Measurements from ENCODE around the gene OSBPL10. TPM values are rescaled to one million over a fixed set of nuclear protein-coding genes. Genes with fewer than 3 reads are reported as not detected.
A peak's percentile ranks its signal among the peaks of the same experiment; 100 is the strongest.

Gene OSBPL10
- total RNA-seq, 1 donor from 2014 or later, result 8.4 TPM

DNA sequence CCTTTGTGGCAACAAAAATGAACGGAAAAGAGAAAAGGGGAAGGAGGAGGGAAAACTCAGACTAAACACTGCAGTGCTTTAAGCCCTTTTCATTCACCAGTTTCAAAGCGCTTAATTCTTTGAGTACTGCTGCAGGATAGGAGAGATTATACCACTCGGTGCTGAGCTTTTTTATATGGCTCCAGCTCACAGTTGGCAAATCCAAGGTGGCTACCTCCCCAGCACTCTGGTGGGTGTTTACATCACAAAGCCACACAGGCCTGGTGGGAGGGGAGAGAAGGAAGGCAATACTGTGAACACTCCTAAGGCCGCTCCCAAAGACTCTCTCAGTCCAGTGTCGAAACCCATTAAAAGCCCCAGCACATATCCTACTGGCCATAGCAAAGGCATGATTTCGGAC lies 256.9 kb downstream of the OSBPL10 start:
- H3K9me3 Mint-ChIP-seq, result no peaks in the 10 kb centered on the region
- Histone ChIP-seq H3K79me2 (ENCODE audit: low read depth) (no peaks in the 10 kb centered on the region), H3K27me3 (no peaks in the 10 kb centered on the region), H3K4me2 (peak overlapping the region; percentile 66), H4K20me1 (ENCODE audit: low read depth) (no peaks in the 10 kb centered on the region), H2AFZ (replicated peaks) (peak overlapping the region; percentile 69), H3K9me3 (ENCODE audit: low read depth) (no peaks in the 10 kb centered on the region), H3K4me3 (no peak overlapping the region), H3K9ac (no peak overlapping the region), H3K4me1 (peaks cover 15% of the 10 kb centered on the region), H3K27ac (peak overlapping the region; percentile 28), H3K36me3 (no peaks in the 10 kb centered on the region), H3F3A (ENCODE audit: low read depth) (peaks cover 16% of the 10 kb centered on the region)
- H3K4me1 Mint-ChIP-seq, result peaks cover 13% of the 10 kb centered on the region
- peaks cover 2% of the 10 kb centered on the region for H3K27me3 Mint-ChIP-seq (ENCODE audit: insufficient read depth, low read depth)
- H3K27ac Mint-ChIP-seq, result peak overlapping the region; percentile 48
- no peaks in the 10 kb centered on the region for H3K36me3 Mint-ChIP-seq
- DNase-seq (ENCODE audit: low spot score), result peak; percentile 70
- H3K4me3 Mint-ChIP-seq, result no peak overlapping the region
- TF ChIP-seq EZH2 (IDR thresholded peaks at IDR 0.05) (no peak), EZH2phosphoT487 (IDR thresholded peaks at IDR 0.05) (no peak)
- TF ChIP-seq, protein P1, sequence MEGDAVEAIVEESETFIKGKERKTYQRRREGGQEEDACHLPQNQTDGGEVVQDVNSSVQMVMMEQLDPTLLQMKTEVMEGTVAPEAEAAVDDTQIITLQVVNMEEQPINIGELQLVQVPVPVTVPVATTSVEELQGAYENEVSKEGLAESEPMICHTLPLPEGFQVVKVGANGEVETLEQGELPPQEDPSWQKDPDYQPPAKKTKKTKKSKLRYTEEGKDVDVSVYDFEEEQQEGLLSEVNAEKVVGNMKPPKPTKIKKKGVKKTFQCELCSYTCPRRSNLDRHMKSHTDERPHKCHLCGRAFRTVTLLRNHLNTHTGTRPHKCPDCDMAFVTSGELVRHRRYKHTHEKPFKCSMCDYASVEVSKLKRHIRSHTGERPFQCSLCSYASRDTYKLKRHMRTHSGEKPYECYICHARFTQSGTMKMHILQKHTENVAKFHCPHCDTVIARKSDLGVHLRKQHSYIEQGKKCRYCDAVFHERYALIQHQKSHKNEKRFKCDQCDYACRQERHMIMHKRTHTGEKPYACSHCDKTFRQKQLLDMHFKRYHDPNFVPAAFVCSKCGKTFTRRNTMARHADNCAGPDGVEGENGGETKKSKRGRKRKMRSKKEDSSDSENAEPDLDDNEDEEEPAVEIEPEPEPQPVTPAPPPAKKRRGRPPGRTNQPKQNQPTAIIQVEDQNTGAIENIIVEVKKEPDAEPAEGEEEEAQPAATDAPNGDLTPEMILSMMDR (IDR thresholded peaks at IDR 0.05), result no peak

DNA sequence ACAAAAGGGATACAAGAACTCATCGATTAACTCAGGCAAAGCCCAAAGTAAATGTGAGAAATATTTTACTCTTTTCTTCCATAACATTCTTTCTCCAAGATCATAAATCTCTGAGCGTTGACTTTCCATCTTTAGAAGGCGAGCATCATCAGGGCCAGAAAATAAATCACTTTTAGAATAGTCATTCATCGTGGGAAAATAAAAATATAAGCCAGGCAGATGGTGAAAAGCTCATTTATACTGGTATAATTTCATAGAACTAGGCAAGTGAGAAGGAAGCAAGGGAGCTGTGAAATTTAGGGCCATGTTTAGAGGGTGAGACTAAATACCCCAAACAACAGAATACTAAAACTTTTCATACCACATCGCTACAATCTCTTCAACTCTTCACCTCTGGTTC lies 257.4 kb downstream of the OSBPL10 start:
- H2AFZ ChIP-seq (replicated peaks), result peak overlapping the region; percentile 69
- no peaks in the 10 kb centered on the region for H3K9me3 Mint-ChIP-seq
- H3K4me1 Mint-ChIP-seq, result peaks cover 13% of the 10 kb centered on the region
- H3K36me3 Mint-ChIP-seq, result no peaks in the 10 kb centered on the region
- TF ChIP-seq EZH2 (IDR thresholded peaks at IDR 0.05), result no peak
- no peak for TF ChIP-seq EZH2phosphoT487 (IDR thresholded peaks at IDR 0.05)
- TF ChIP-seq, protein P1 (IDR thresholded peaks at IDR 0.05), result no peak
- no peak overlapping the region for H3K27ac Mint-ChIP-seq
- no peaks in the 10 kb centered on the region for H3K79me2 ChIP-seq (ENCODE audit: low read depth)
- H3K36me3 ChIP-seq, result no peaks in the 10 kb centered on the region
- H3K27me3 Mint-ChIP-seq (ENCODE audit: insufficient read depth, low read depth), result peaks cover 2% of the 10 kb centered on the region
- H3K4me2 ChIP-seq, result peak overlapping the region; percentile 66
- H3K4me3 ChIP-seq, result no peak overlapping the region
- no peaks in the 10 kb centered on the region for H4K20me1 ChIP-seq (ENCODE audit: low read depth)
- H3K27me3 ChIP-seq, result no peaks in the 10 kb centered on the region
- H3K4me1 ChIP-seq, result peaks cover 15% of the 10 kb centered on the region
- no peak overlapping the region for H3K9ac ChIP-seq
- H3F3A ChIP-seq (ENCODE audit: low read depth), result peaks cover 16% of the 10 kb centered on the region
- DNase-seq (ENCODE audit: low spot score), result no peak
- H3K27ac ChIP-seq, result peak overlapping the region; percentile 28
- H3K9me3 ChIP-seq (ENCODE audit: low read depth), result no peaks in the 10 kb centered on the region
- H3K4me3 Mint-ChIP-seq, result no peak overlapping the region

DNA sequence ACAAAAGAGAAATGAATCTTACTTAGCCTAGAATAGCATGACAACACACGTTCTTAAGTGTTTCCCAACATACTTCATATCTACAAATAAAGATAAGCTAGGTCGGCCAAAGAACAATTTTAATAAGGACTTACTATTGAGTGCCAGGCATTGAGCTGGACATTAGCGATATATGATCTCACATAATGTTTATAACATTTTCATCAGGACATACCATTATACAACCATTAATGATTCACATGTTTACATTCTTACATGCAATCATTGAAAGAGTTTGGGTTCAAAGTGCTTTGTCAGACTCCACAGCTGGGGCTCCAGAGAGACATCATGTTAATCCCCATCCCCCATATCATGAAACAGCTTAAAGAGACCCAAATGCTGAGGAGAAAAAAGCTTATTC lies 259.4 kb downstream of the OSBPL10 start:
- Histone ChIP-seq H2AFZ (replicated peaks) (no peak overlapping the region), H4K20me1 (ENCODE audit: low read depth) (no peaks in the 10 kb centered on the region), H3K27me3 (no peaks in the 10 kb centered on the region), H3K79me2 (ENCODE audit: low read depth) (no peaks in the 10 kb centered on the region), H3K9ac (no peak overlapping the region), H3K27ac (no peak overlapping the region), H3K4me2 (no peak overlapping the region), H3K4me3 (no peak overlapping the region), H3K9me3 (ENCODE audit: low read depth) (no peaks in the 10 kb centered on the region), H3K36me3 (no peaks in the 10 kb centered on the region), H3K4me1 (peaks cover 15% of the 10 kb centered on the region), H3F3A (ENCODE audit: low read depth) (peaks cover 16% of the 10 kb centered on the region)
- no peaks in the 10 kb centered on the region for H3K36me3 Mint-ChIP-seq
- H3K4me1 Mint-ChIP-seq, result peaks cover 25% of the 10 kb centered on the region
- H3K27ac Mint-ChIP-seq, result no peak overlapping the region
- no peak overlapping the region for H3K4me3 Mint-ChIP-seq
- H3K9me3 Mint-ChIP-seq, result no peaks in the 10 kb centered on the region
- DNase-seq (ENCODE audit: low spot score), result no peak
- TF ChIP-seq, protein P1 (IDR thresholded peaks at IDR 0.05), result no peak
- TF ChIP-seq EZH2phosphoT487 (IDR thresholded peaks at IDR 0.05), result no peak
- TF ChIP-seq EZH2 (IDR thresholded peaks at IDR 0.05), result no peak
- peaks cover 2% of the 10 kb centered on the region for H3K27me3 Mint-ChIP-seq (ENCODE audit: insufficient read depth, low read depth)

Measured in neural progenitor cell (in vitro differentiated cells).